Smooth muscle cell (in vitro differentiated cells): ENCODE data around the gene IMPG1. TPM values are rescaled to one million over a fixed set of nuclear protein-coding genes. Genes with fewer than 3 reads are reported as not detected.

Experiments
- DNase-seq: peaks from one replicate; lab custom pipeline; 2025; ENCODE audit not compliant: unreplicated experiment; lab: John Stamatoyannopoulos, UW
- H2AFZ ChIP-seq: fragments of 200-600 bp; sonication (generic); 2 replicates; pipeline ENCODE4 v1.6.0; 2016; ENCODE audit warnings: antibody characterized with exemption, low read depth, mild to moderate bottlenecking
- H3F3A ChIP-seq: fragments of 200-600 bp; sonication (generic); 2 replicates; pipeline ENCODE4 v1.6.0; 2017; ENCODE audit warnings: antibody characterized with exemption, low read depth
- H3K27ac ChIP-seq: fragments of 200-600 bp; sonication (generic); 2 replicates; pipeline ENCODE4 v1.5.1; 2016; ENCODE audit warnings: low read depth, mild to moderate bottlenecking
- H3K27me3 ChIP-seq: fragments of 200-600 bp; sonication (generic); 2 replicates; pipeline ENCODE4 v1.6.1; 2016; ENCODE audit warnings: low read depth, mild to moderate bottlenecking
- H3K36me3 ChIP-seq: fragments of 200-600 bp; sonication (generic); 2 replicates; pipeline ENCODE4 v1.5.1; 2016; ENCODE audit warnings: low read depth
- H3K4me1 ChIP-seq: fragments of 200-600 bp; sonication (generic); 2 replicates; pipeline ENCODE4 v1.5.1; 2016; ENCODE audit warnings: low read depth
- H3K4me2 ChIP-seq: fragments of 200-600 bp; sonication (generic); 2 replicates; pipeline ENCODE4 v1.6.0; 2016; ENCODE audit warnings: mild to moderate bottlenecking
- H3K4me3 ChIP-seq: fragments of 200-600 bp; sonication (generic); 2 replicates; pipeline ENCODE4 v1.5.1; 2016; ENCODE audit warnings: mild to moderate bottlenecking
- H3K79me2 ChIP-seq: fragments of 200-600 bp; sonication (generic); 2 replicates; pipeline ENCODE4 v1.6.0; 2016; ENCODE audit warnings: low read depth, mild to moderate bottlenecking
- H3K9ac ChIP-seq: fragments of 200-600 bp; sonication (generic); 2 replicates; pipeline ENCODE4 v1.6.0; 2016; ENCODE audit warnings: low read depth
- H3K9me3 ChIP-seq: fragments of 200-600 bp; sonication (generic); replicated peaks from 2 replicates; pipeline ENCODE4 v1.5.1; 2016; ENCODE audit warnings: low read depth
- H4K20me1 ChIP-seq: fragments of 200-600 bp; sonication (generic); 2 replicates; pipeline ENCODE4 v1.6.0; 2016; ENCODE audit warnings: low read depth
- WGBS: methylation state at CpG from one replicate; pipeline ENCODE4 v1.1.7; 2016; ENCODE audit warnings: low lambda C conversion rate; 5-methylcytosine and 5-hydroxymethylcytosine counted together
- polyA plus RNA-seq: library from polyadenylated mRNA; unstranded; fragments of >200 nt; fragmentation: Nextera tagmentation; extraction: Ambion mirVana; gene quantifications from 2 replicates; pipeline ENCODE4 v1.2.1, GENCODE V29; 2016
- total RNA-seq: library from RNA; depleted of rRNA; stranded (reverse); fragments of >200 nt; gene quantifications from 2 replicates; pipeline ENCODE4 v1.2.3, GENCODE V29; 2014
- TF ChIP-seq, protein P1 (sequence below): fragments of 200-600 bp; sonication (generic); IDR thresholded peaks from 2 replicates; pipeline ENCODE4 v1.5.1; 2017; ENCODE audit warnings: borderline replicate concordance, mild to moderate bottlenecking, antibody characterized with exemption; ENCODE audit not compliant: insufficient read depth, poor library complexity, severe bottlenecking

IMPG1 gene
- total and polyA plus RNA-seq, 2 experiments from 2014 or later, result not detected

DNA sequence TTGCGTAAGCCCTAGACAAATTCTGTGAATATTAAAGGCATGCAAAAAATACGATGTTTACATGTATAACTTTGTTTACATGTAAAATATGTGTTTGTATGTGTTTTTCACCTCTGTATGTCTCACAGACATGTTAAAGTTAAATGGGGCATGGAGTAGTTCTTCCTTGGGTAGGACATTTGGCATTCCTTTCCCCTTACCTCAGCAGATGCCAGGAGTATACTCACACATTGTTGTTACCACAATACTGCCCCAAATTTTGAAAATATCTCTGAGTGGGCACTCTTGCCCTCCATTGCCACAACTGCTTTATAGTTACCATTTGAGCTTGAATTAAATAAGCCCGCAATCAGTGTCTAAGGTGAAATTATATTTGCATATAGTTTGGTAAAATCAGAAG is 175.9 kb downstream of the IMPG1 start:
- Histone ChIP-seq H3K4me1 (no peaks in the 10 kb centered on the region), H3K9me3 (no peaks in the 10 kb centered on the region), H3K4me2 (no peak overlapping the region), H4K20me1 (no peaks in the 10 kb centered on the region), H2AFZ (no peak overlapping the region), H3K79me2 (no peaks in the 10 kb centered on the region), H3K36me3 (no peaks in the 10 kb centered on the region), H3K9ac (no peak overlapping the region), H3K27me3 (no peaks in the 10 kb centered on the region), H3F3A (no peaks in the 10 kb centered on the region), H3K27ac (no peak overlapping the region), H3K4me3 (no peak overlapping the region)
- TF ChIP-seq, protein P1, sequence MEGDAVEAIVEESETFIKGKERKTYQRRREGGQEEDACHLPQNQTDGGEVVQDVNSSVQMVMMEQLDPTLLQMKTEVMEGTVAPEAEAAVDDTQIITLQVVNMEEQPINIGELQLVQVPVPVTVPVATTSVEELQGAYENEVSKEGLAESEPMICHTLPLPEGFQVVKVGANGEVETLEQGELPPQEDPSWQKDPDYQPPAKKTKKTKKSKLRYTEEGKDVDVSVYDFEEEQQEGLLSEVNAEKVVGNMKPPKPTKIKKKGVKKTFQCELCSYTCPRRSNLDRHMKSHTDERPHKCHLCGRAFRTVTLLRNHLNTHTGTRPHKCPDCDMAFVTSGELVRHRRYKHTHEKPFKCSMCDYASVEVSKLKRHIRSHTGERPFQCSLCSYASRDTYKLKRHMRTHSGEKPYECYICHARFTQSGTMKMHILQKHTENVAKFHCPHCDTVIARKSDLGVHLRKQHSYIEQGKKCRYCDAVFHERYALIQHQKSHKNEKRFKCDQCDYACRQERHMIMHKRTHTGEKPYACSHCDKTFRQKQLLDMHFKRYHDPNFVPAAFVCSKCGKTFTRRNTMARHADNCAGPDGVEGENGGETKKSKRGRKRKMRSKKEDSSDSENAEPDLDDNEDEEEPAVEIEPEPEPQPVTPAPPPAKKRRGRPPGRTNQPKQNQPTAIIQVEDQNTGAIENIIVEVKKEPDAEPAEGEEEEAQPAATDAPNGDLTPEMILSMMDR, result no peak
- WGBS, result 80% methylated on average over 3 of the region's 3 CpGs
- DNase-seq, result no peak

DNA sequence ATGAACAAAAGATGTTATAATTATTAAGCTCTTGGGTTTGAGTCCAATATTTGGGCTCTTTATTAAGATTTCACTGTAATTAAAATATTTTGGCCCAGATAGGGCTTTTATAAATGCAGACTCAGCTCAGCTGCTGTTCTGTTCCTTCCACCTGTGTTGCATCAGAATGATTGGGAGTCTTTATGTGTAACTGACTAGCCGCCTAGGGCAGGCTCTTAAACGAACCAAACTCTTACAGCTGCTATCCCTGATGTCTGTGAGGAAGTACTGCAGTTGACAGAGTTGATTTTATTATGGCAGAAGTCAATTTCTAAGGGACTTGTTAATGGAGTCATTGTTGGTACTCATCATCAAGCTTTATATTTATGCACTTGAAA is 178.7 kb downstream of the IMPG1 start:
- Histone ChIP-seq H3K36me3 (no peaks in the 10 kb centered on the region), H3K4me3 (no peak overlapping the region), H3K9ac (no peak overlapping the region), H3K27ac (no peak overlapping the region), H3K79me2 (no peaks in the 10 kb centered on the region), H3K27me3 (no peaks in the 10 kb centered on the region), H3K9me3 (no peaks in the 10 kb centered on the region), H3F3A (no peaks in the 10 kb centered on the region), H3K4me2 (no peak overlapping the region), H2AFZ (no peak overlapping the region), H4K20me1 (no peaks in the 10 kb centered on the region), H3K4me1 (no peaks in the 10 kb centered on the region)
- TF ChIP-seq, protein P1, result no peak
- WGBS, result 44% methylated on average over 2 of the region's 2 CpGs
- no peak for DNase-seq

DNA sequence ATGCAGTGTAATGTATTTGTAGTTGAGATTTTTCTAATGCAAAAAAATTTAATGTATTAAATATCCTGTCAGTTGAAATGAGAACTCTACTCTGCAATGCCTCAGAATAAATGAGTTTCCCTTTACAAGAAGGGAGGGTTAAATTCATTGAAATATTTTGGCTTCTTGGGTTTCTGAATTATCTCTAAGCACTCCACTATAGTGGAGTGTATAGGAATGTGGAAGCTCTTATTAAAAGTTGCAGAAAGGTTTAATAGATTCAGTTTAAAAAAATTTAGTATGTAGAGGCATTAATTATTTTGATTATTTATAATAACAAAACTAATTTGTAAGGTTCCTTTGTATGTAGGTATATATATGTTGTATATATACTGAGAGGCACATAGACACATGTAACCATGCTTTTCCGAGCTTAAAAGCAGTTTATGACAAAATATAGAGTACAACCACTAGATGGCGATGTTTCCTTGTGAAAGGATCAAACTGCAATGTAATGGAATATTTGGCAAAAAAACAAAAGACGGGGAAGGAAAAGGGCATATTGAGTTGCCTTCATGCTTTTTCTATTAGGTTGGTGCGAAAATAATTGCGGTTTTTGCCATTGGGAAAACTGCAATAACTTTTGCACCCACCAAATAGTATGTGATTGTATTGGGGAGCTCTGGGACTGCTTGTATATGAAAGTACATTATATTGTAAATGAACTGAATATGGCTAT is 179.2 kb downstream of the IMPG1 start:
- TF ChIP-seq, protein P1, result peak; percentile 77
- DNase-seq, result no peak
- H3F3A ChIP-seq, result no peaks in the 10 kb centered on the region
- H4K20me1 ChIP-seq, result no peaks in the 10 kb centered on the region
- H3K9ac ChIP-seq, result no peak overlapping the region
- no peak overlapping the region for H3K4me2 ChIP-seq
- no peak overlapping the region for H3K4me3 ChIP-seq
- no peaks in the 10 kb centered on the region for H3K27me3 ChIP-seq
- WGBS, result 11% methylated on average over 5 of the region's 5 CpGs
- H3K9me3 ChIP-seq, result no peaks in the 10 kb centered on the region
- no peak overlapping the region for H3K27ac ChIP-seq
- no peak overlapping the region for H2AFZ ChIP-seq
- no peaks in the 10 kb centered on the region for H3K36me3 ChIP-seq
- no peaks in the 10 kb centered on the region for H3K79me2 ChIP-seq
- H3K4me1 ChIP-seq, result no peaks in the 10 kb centered on the region

DNA sequence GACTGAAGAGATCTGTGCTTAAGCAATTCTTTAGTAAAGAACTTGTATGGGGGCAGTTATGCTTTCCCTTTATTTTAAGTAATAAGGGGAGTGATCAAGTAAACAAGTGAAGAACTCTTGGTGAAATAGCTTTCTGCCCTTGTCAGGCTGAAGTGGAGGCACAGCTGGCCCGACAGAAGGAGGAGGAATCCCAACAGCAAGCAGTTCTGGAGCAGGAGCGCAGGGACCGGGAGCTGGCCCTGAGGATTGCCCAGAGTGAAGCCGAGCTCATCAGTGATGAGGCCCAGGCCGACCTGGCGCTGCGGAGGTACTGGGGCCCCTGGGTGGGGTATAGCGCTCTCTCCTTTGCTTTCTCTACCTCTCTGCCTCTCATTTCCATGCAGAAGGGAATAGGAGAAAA is 180.1 kb downstream of the IMPG1 start:
- TF ChIP-seq, protein P1, result no peak
- 95% methylated on average over 8 of the region's 8 CpGs for WGBS
- H3K4me2 ChIP-seq, result no peak overlapping the region

More for the DNA sequence above, 180.1 kb downstream of the IMPG1 start:
- no peaks in the 10 kb centered on the region for H3K27me3 ChIP-seq
- no peaks in the 10 kb centered on the region for H3K36me3 ChIP-seq
- H3K79me2 ChIP-seq, result no peaks in the 10 kb centered on the region
- no peak for DNase-seq
- H3K4me3 ChIP-seq, result no peak overlapping the region
- no peaks in the 10 kb centered on the region for H3K4me1 ChIP-seq
- no peak overlapping the region for H3K9ac ChIP-seq
- no peaks in the 10 kb centered on the region for H4K20me1 ChIP-seq
- H3K9me3 ChIP-seq, result no peaks in the 10 kb centered on the region
- no peaks in the 10 kb centered on the region for H3F3A ChIP-seq
- no peak overlapping the region for H2AFZ ChIP-seq
- H3K27ac ChIP-seq, result no peak overlapping the region
